ENCODE measurements around the gene DGCR2.

Gene DGCR2

GRCh38 chr22:19046719-19047609, 75.2 kb downstream of the DGCR2 start:
- no peak for TF ChIP-seq CTCF (IDR thresholded peaks at IDR 0.05; ENCODE audit: borderline replicate concordance, control extremely low read depth, extremely low read depth, insufficient read depth, missing control alignments)
- in situ Hi-C loops (cut with MboI; ENCODE audit: low sequenced_read_pairs, unreplicated experiment) = no loop called here
- no peak for DNase-seq (ENCODE audit: low spot score)

- no peak for DNase-seq (ENCODE audit: low spot score)
- TF ChIP-seq CTCF (IDR thresholded peaks at IDR 0.05; ENCODE audit: borderline replicate concordance, control extremely low read depth, extremely low read depth, insufficient read depth, missing control alignments) = no peak
- in situ Hi-C loops (cut with MboI; ENCODE audit: low sequenced_read_pairs, unreplicated experiment) = no loop called here
These were observed 75.9 kb downstream of the DGCR2 start for GRCh38 chr22:19046287-19046686.

- TF ChIP-seq CTCF (IDR thresholded peaks at IDR 0.05; ENCODE audit: borderline replicate concordance, control extremely low read depth, extremely low read depth, insufficient read depth, missing control alignments) = no peak
- no peak for DNase-seq (ENCODE audit: low spot score)
These were observed 77.1 kb downstream of the DGCR2 start for GRCh38 chr22:19045094-19045493.

GRCh38 chr22:19044381-19044780, 77.8 kb downstream of the DGCR2 start:
- no peak for TF ChIP-seq CTCF (IDR thresholded peaks at IDR 0.05; ENCODE audit: borderline replicate concordance, control extremely low read depth, extremely low read depth, insufficient read depth, missing control alignments)
- in situ Hi-C loops (cut with MboI; ENCODE audit: low sequenced_read_pairs, unreplicated experiment) = no loop called here

More at GRCh38 chr22:19045094-19045493, 77.1 kb downstream of the DGCR2 start:
- in situ Hi-C loops (cut with MboI; ENCODE audit: low sequenced_read_pairs, unreplicated experiment) = no loop called here

GRCh38 chr22:19043121-19044085, 78.8 kb downstream of the DGCR2 start:
- in situ Hi-C loops (cut with MboI; ENCODE audit: low sequenced_read_pairs, unreplicated experiment) = no loop called here
- DNase-seq (ENCODE audit: low spot score) = no peak
- TF ChIP-seq CTCF (IDR thresholded peaks at IDR 0.05; ENCODE audit: borderline replicate concordance, control extremely low read depth, extremely low read depth, insufficient read depth, missing control alignments) = no peak

More at GRCh38 chr22:19044381-19044780, 77.8 kb downstream of the DGCR2 start:
- no peak for DNase-seq (ENCODE audit: low spot score)

Data from GM13976 (cell line).